HCT116 (cell line): ENCODE results near the gene FBXL14. TPM values are rescaled to one million over a fixed set of nuclear protein-coding genes. Genes with fewer than 3 reads are reported as not detected.

Source experiments
- ATAC-seq: fragments of 200-7000 bp; cut with Tn5 transposase; 2 replicates; pipeline ENCODE4 v1.9.1; 2020; ENCODE audit warnings: mild to moderate bottlenecking, moderate library complexity
- BruUV-seq: library from RNA; stranded (reverse); fragments of 400-500 nt; replicated peaks from 2 replicates; lab custom pipeline; 2021; lab: Mats Ljungman, UMichigan
- CTCF ChIA-PET: fragments of 300-600 bp; sonication (Branson Sonifier 250); formaldehyde crosslinking; loops from one replicate; lab custom pipeline; 2021; ENCODE audit warnings: antibody characterized with exemption; lab: Charles Lee
- POLR2A ChIA-PET: fragments of 300-600, 350-600 bp; sonication (Branson Sonifier 250); formaldehyde crosslinking; loops from one replicate; lab custom pipeline; 2021; ENCODE audit warnings: antibody characterized with exemption; lab: Charles Lee
- RAD21 ChIA-PET, 2 experiments: fragments of 300-600 bp; sonication (Branson Sonifier 250); formaldehyde crosslinking; loops; one replicate each; lab custom pipeline; 2023; ENCODE audit warnings: low total read pairs in 2 of 2; ENCODE audit not compliant: uncharacterized antibody in 2 of 2, unreplicated experiment in 2 of 2, low non-redundant PET in 1 of 2; lab: Charles Lee
- DNase-seq: peaks from one replicate; pipeline ENCODE4 v3.0.0-alpha.2; 2010; ENCODE audit warnings: low read depth, low spot score
- H2AFZ ChIP-seq: fragments of 200-600 bp; shearing (Covaris generic), sonication (generic); 2 replicates; pipeline ENCODE4 v1.6.1; 2017; ENCODE audit warnings: low read depth, mixed run types, mixed read lengths, antibody characterized with exemption, low read length; ENCODE audit not compliant: poor library complexity, severe bottlenecking
- H3K27ac ChIP-seq: 2 replicates; pipeline ENCODE4 v1.5.1; 2012; ENCODE audit warnings: low read depth, low read length
- H3K27me3 ChIP-seq: fragments of 200-600 bp; sonication (generic); 2 replicates; pipeline ENCODE4 v1.6.1; 2016; ENCODE audit warnings: mixed run types, low read length, mixed read lengths; ENCODE audit not compliant: insufficient read depth
- H3K36me3 ChIP-seq, 2 experiments: fragments of 200-500 bp in 1 of 2; fragments of 200-600 bp in 1 of 2; sonication (Bioruptor generic) in 1 of 2; sonication (generic) in 1 of 2; 2 replicates each; pipeline versions ENCODE4 v1.5.1 to v1.6.1; 2014 to 2016; ENCODE audit warnings: low read length in 2 of 2, inconsistent platforms in 1 of 2, mixed read lengths in 1 of 2, mixed run types in 1 of 2; ENCODE audit not compliant: insufficient read depth in 2 of 2, control insufficient read depth in 1 of 2
- H3K4me1 ChIP-seq, 2 experiments: fragments of 200-600 bp in 1 of 2; sonication (generic) in 1 of 2; 2 replicates each; pipeline versions ENCODE4 v1.5.1 to v1.6.1; 2012 to 2017; ENCODE audit warnings: low read length in 2 of 2, inconsistent platforms in 1 of 2, mild to moderate bottlenecking in 1 of 2, mixed read lengths in 1 of 2, mixed run types in 1 of 2, moderate library complexity in 1 of 2; ENCODE audit not compliant: insufficient read depth in 2 of 2, control insufficient read depth in 1 of 2
- H3K4me2 ChIP-seq: fragments of 200-600 bp; sonication (generic); 2 replicates; pipeline ENCODE4 v1.6.1; 2017; ENCODE audit warnings: mixed run types, low read length, mixed read lengths
- H3K4me3 ChIP-seq, 2 experiments: fragments of 200-600 bp in 1 of 2; sonication (generic) in 1 of 2; replicated peaks in 1 of 2; 2 replicates each; pipeline ENCODE4 v1.5.1; 2011 to 2016; ENCODE audit warnings: low read length in 2 of 2, control low read depth in 1 of 2, low read depth in 1 of 2, mild to moderate bottlenecking in 1 of 2, mixed read lengths in 1 of 2, mixed run types in 1 of 2
- H3K79me2 ChIP-seq: fragments of 200-600 bp; sonication (generic); 2 replicates; pipeline ENCODE4 v1.6.1; 2017; ENCODE audit warnings: mild to moderate bottlenecking, mixed run types, low read length, moderate library complexity, mixed read lengths; ENCODE audit not compliant: insufficient read depth
- H3K9ac ChIP-seq: fragments of 200-600 bp; sonication (generic); 2 replicates; pipeline ENCODE4 v1.6.1; 2016; ENCODE audit warnings: low read length, mixed read lengths
- H3K9me2 ChIP-seq: fragments of 200-600 bp; sonication (generic), shearing (Covaris generic); 2 replicates; pipeline ENCODE4 v1.6.1; 2017; ENCODE audit warnings: mixed run types, mild to moderate bottlenecking, moderate library complexity; ENCODE audit not compliant: insufficient read depth
- H3K9me3 ChIP-seq, 2 experiments: fragments of 200-500 bp in 1 of 2; fragments of 200-600 bp in 1 of 2; sonication (Bioruptor generic) in 1 of 2; sonication (generic) in 1 of 2; 2 replicates each; pipeline ENCODE4 v1.6.1; 2014 to 2017; ENCODE audit warnings: low read length in 2 of 2, mixed read lengths in 2 of 2, inconsistent platforms in 1 of 2, low read depth in 1 of 2, mild to moderate bottlenecking in 1 of 2, mixed run types in 1 of 2, moderate library complexity in 1 of 2; ENCODE audit not compliant: control insufficient read depth in 1 of 2, insufficient read depth in 1 of 2
- H4K20me1 ChIP-seq: fragments of 200-600 bp; sonication (generic), shearing (Covaris generic); 2 replicates; pipeline ENCODE4 v1.6.1; 2017; ENCODE audit warnings: mixed run types, mild to moderate bottlenecking, moderate library complexity; ENCODE audit not compliant: insufficient read depth
- CBX3 ChIP-seq: IDR thresholded peaks from 2 replicates; pipeline ENCODE4 v1.6.1; 2012; ENCODE audit warnings: low read depth
- CEBPB ChIP-seq: IDR thresholded peaks from 2 replicates; pipeline ENCODE4 v1.6.1; 2012; ENCODE audit warnings: low read depth
- CTCF ChIP-seq, 3 experiments: fragments of 200-600 bp in 1 of 3; sonication (generic) in 1 of 3; IDR thresholded peaks in 2 of 3; conservative IDR thresholded peaks in 1 of 3; 2 replicates each; pipeline ENCODE4 v1.5.1; 2012 to 2017; ENCODE audit warnings: low read depth in 2 of 3, low read length in 2 of 3, antibody characterized with exemption in 1 of 3, borderline replicate concordance in 1 of 3, control low read depth in 1 of 3, mild to moderate bottlenecking in 1 of 3, mixed read lengths in 1 of 3, mixed run types in 1 of 3, moderate library complexity in 1 of 3; ENCODE audit not compliant: insufficient read depth in 1 of 3
- EGR1 ChIP-seq: IDR thresholded peaks from 2 replicates; pipeline ENCODE4 v1.6.1; 2012; ENCODE audit warnings: low read depth
- ELF1 ChIP-seq: IDR thresholded peaks from 2 replicates; pipeline ENCODE4 v1.6.1; 2012; ENCODE audit warnings: low read depth, borderline replicate concordance
- EZH2 ChIP-seq: fragments of 200-600 bp; sonication (generic); IDR thresholded peaks from 2 replicates; pipeline ENCODE4 v1.6.1; 2017; ENCODE audit warnings: antibody characterized with exemption, mixed run types
- EZH2phosphoT487 ChIP-seq: fragments of 200-600 bp; IDR thresholded peaks from 2 replicates; pipeline ENCODE4 v1.6.1; 2018; ENCODE audit warnings: antibody characterized with exemption, borderline replicate concordance
- FOSL1 ChIP-seq: IDR thresholded peaks from 2 replicates; pipeline ENCODE4 v1.6.1; 2012; ENCODE audit warnings: low read depth
- JUND ChIP-seq: IDR thresholded peaks from 2 replicates; pipeline ENCODE4 v1.6.1; 2012
- MAX ChIP-seq: IDR thresholded peaks from 2 replicates; pipeline ENCODE4 v1.6.1; 2012
- POLR2AphosphoS5 ChIP-seq: IDR thresholded peaks from 2 replicates; pipeline ENCODE4 v1.6.1; 2011; ENCODE audit warnings: mild to moderate bottlenecking, low read depth, low read length, moderate library complexity
- RAD21 ChIP-seq: IDR thresholded peaks from 2 replicates; pipeline ENCODE4 v1.6.1; 2012; ENCODE audit warnings: low read depth, mild to moderate bottlenecking
- REST ChIP-seq: IDR thresholded peaks from 2 replicates; pipeline ENCODE4 v1.6.1; 2012; ENCODE audit warnings: low read depth
- SIN3A ChIP-seq: IDR thresholded peaks from 2 replicates; pipeline ENCODE4 v1.6.1; 2012; ENCODE audit warnings: low read depth
- SP1 ChIP-seq: IDR thresholded peaks from 2 replicates; pipeline ENCODE4 v1.6.1; 2012; ENCODE audit warnings: low read depth
- TCF7L2 ChIP-seq: IDR thresholded peaks from 2 replicates; pipeline ENCODE4 v1.7.0; 2011; ENCODE audit warnings: borderline replicate concordance, inconsistent platforms; ENCODE audit not compliant: insufficient read depth, insufficient read length; ENCODE audit errors: extremely low read depth
- YY1 ChIP-seq: IDR thresholded peaks from 2 replicates; pipeline ENCODE4 v1.6.1; 2011; ENCODE audit warnings: low read length, low read depth, moderate library complexity, mild to moderate bottlenecking; ENCODE audit not compliant: insufficient replicate concordance; ENCODE audit errors: extremely low read depth
- ZFX ChIP-seq: fragments of 450-650 bp; IDR thresholded peaks from 2 replicates; pipeline ENCODE4 v1.6.1; 2017
- ZNF274 ChIP-seq: fragments of 200-500 bp; sonication (Bioruptor generic); IDR thresholded peaks from 2 replicates; pipeline ENCODE4 v1.6.1; 2014; ENCODE audit warnings: mild to moderate bottlenecking, low read depth, low read length, inconsistent platforms
- intact Hi-C: fragments of 100-400 bp; cut with micrococcal nuclease; formaldehyde crosslinking; loops from 2 replicates; pipeline ENCODE4 v1.10.0; 2022
- total RNA-seq: library from RNA; stranded (reverse); gene quantifications from one replicate; pipeline ENCODE4 v1.2.1, GENCODE V29; 2021; ENCODE audit not compliant: unreplicated experiment

Gene FBXL14
- total RNA-seq, 1 experiment from 2014 or later = 19.0 TPM

GRCh38 chr12:1616233-1617066 is 22.1 kb upstream of the FBXL14 start:
- Histone ChIP-seq H3K9me3 (no peaks in the 10 kb centered on the region), H3K4me2 (no peak overlapping the region)
- no TSS peak for BruUV-seq
- TF ChIP-seq EZH2phosphoT487 (no peak), FOSL1 (no peak), ZFX (no peak), RAD21 (no peak), SP1 (no peak), TCF7L2 (no peak), YY1 (no peak), CEBPB (no peak), SIN3A (no peak), JUND (no peak), EZH2 (no peak), POLR2AphosphoS5 (no peak), CBX3 (no peak), ELF1 (no peak), ZNF274 (no peak), MAX (no peak), REST (no peak), EGR1 (no peak), CTCF (IDR thresholded peaks at IDR 0.05 in 2 of 3, conservative IDR thresholded peaks at IDR 0.05 in 1 of 3; ENCODE audit: borderline replicate concordance in 1 of 3, insufficient read depth in 1 of 3, low read depth in 2 of 3, low read length in 2 of 3) (no peak)
- TF ChIP-seq, all 23 proteins: peak for 0
- intact Hi-C loops = no loop called here
- H3K4me1 ChIP-seq = no peaks in the 10 kb centered on the region
- ChIA-PET POLR2A (no interaction called here), RAD21 (no interaction called here), CTCF (no interaction called here)
- no peaks in the 10 kb centered on the region for H3K79me2 ChIP-seq
- DNase-seq (no peak), ATAC-seq (no peak)
- no peak overlapping the region for H3K4me3 ChIP-seq
- no peak overlapping the region for H3K9ac ChIP-seq
- no peaks in the 10 kb centered on the region for H4K20me1 ChIP-seq
- H3K27ac ChIP-seq = no peak overlapping the region
- no peaks in the 10 kb centered on the region for H3K36me3 ChIP-seq
- H3K27me3 ChIP-seq = no peaks in the 10 kb centered on the region
- H2AFZ ChIP-seq = no peak overlapping the region
- no peaks in the 10 kb centered on the region for H3K9me2 ChIP-seq
